K562 (cell line): Measurements from ENCODE around the gene AGPAT1. TPM values are rescaled to one million over a fixed set of nuclear protein-coding genes. Genes with fewer than 3 reads are reported as not detected.

ENCODE experiments used
- CGGBP1 ChIP-seq: fragments of 250-450 bp; sonication (Bioruptor Pico); IDR thresholded peaks from 2 replicates; pipeline ENCODE4 v1.9.0; 2021; ENCODE audit warnings: mild to moderate bottlenecking
- HIVEP1 ChIP-seq: fragments of 250-450 bp; sonication (Bioruptor Pico); IDR thresholded peaks from 2 replicates; pipeline ENCODE4 v1.4.0; 2020; ENCODE audit warnings: mild to moderate bottlenecking
- ILK ChIP-seq: fragments of 450-650 bp; IDR thresholded peaks from 2 replicates; pipeline ENCODE4 v1.6.1; 2016; ENCODE audit warnings: missing genetic modification characterization, low read depth, mild to moderate bottlenecking, missing compliant biosample characterization, moderate library complexity, borderline replicate concordance
- MNT ChIP-seq, 2 experiments: fragments of 450-650 bp; conservative IDR thresholded peaks; 2 replicates each; pipeline ENCODE4 v1.6.1; 2017; ENCODE audit warnings: mild to moderate bottlenecking in 2 of 2, moderate library complexity in 2 of 2
- NCOA4 ChIP-seq: fragments of 450-650 bp; IDR thresholded peaks from 2 replicates; pipeline ENCODE4 v1.6.1; 2018; ENCODE audit warnings: mild to moderate bottlenecking; ENCODE audit not compliant: partially characterized antibody
- RNF219 ChIP-seq: fragments of 250-450 bp; sonication (Bioruptor Pico); IDR thresholded peaks from 2 replicates; pipeline ENCODE4 v1.5.0; 2022; ENCODE audit warnings: mild to moderate bottlenecking
- SREBF2 ChIP-seq: sonication (generic); formaldehyde crosslinking; IDR thresholded peaks from 2 replicates; pipeline ENCODE4 v1.4.0; 2020; ENCODE audit warnings: mild to moderate bottlenecking, missing genetic modification reagents
- TEAD4 ChIP-seq, 2 experiments: sonication (generic) in 1 of 2; formaldehyde crosslinking in 1 of 2; IDR thresholded peaks; 2 replicates each; pipeline versions ENCODE4 v1.6.1 to v1.8.0; 2012 to 2022; ENCODE audit warnings: borderline replicate concordance in 1 of 2, inconsistent platforms in 1 of 2, low read length in 1 of 2, mild to moderate bottlenecking in 1 of 2, missing genetic modification reagents in 1 of 2
- ZNF316 ChIP-seq: fragments of 450-650 bp; IDR thresholded peaks from 2 replicates; pipeline ENCODE4 v1.6.1; 2016
- ZNF609 ChIP-seq: sonication (generic); formaldehyde crosslinking; IDR thresholded peaks from 2 replicates; pipeline ENCODE4 v1.8.1; 2023; ENCODE audit warnings: missing genetic modification reagents, mild to moderate bottlenecking, borderline replicate concordance
- polyA plus RNA-seq, 8 experiments: library from polyadenylated mRNA; depleted of rRNA in 4 of 8; stranded (reverse) in 5 of 8; unstranded in 3 of 8; fragments of >200 nt; fragmentation: Nextera tagmentation in 2 of 8; fragmentation: Illumina TruSeq in 1 of 8; extraction: Ambion mirVana in 2 of 8; extraction: Trizol in 1 of 8; gene quantifications; 2 replicates each; pipeline versions ENCODE4 v1.2.1 to v1.2.3, GENCODE V29; 2011 to 2014; ENCODE audit warnings: inconsistent platforms in 1 of 8, missing spikeins in 1 of 8
- total RNA-seq, 7 experiments: library from RNA; depleted of rRNA in 6 of 7; stranded (reverse); fragments of >200 nt in 6 of 7; fragmentation: Illumina TruSeq in 2 of 7; extraction: Trizol in 2 of 7; gene quantifications; 2 replicates each; pipeline versions ENCODE4 v1.2.1 to v1.2.3, GENCODE V29; 2011 to 2021; ENCODE audit warnings: low replicate concordance in 1 of 7
- TF ChIP-seq, protein P1 (sequence below): fragments of 250-450 bp; sonication (Bioruptor Pico); IDR thresholded peaks from 2 replicates; pipeline ENCODE4 v1.8.0; 2022; ENCODE audit warnings: inconsistent platforms, mild to moderate bottlenecking, moderate library complexity, borderline replicate concordance
- TF ChIP-seq, protein P2 (sequence below): fragments of 450-650 bp; IDR thresholded peaks from 2 replicates; pipeline ENCODE4 v1.6.1; 2016; ENCODE audit warnings: antibody characterized with exemption

The AGPAT1 gene
- total and polyA plus RNA-seq, 9 of the 15 experiments (the other 6 are each of a cell fraction or from before 2014, with no cell fraction given) = 37.9 to 176 (median 69.4) TPM

DNA sequence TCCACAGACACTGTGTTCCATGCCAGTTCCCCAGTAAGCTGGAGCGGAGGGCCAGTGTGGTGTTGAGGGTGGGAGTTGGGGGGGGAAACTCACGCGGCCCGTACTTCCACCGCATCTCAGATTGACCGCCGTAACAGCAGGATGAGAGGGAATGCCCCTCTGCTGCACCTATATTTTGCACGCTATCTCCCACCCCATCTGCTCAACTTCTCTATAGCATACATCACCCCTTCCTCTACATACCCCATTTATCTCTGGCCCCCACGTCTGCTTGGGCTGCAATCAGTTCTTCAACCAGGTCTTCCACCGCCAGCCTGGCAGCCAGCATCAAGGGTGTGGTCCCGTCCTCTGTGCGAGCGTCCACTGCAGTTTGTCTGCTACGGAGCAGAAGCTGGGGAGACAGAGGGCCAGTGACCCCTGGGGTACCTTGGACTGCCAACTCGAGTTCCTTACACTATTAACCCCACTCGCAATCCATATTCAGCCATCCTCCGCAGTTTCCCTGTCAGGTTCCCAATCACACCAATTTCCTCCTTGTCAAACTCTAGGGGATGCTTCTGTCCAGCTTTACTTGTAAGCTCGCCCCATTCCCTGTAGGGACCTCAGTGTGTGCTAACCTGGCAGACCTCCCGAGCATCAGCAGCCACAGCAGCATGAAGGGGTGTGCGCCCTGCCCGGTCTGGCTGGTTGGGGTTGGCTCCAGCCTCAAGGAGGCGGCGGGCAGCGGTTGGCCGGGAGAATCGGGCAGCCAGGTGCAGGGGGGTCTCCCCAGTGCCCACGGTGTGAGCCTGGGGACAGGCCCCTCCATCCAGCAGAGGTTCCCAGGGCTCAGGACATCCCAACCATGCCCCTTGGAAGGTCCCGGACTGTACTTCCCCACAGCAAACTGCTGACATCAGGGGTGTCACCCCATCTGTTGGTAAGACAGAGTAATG, 21.1 kb upstream of the AGPAT1 start (continued):
- TF ChIP-seq TEAD4 (IDR thresholded peaks at IDR 0.05; ENCODE audit: low read length) (peak; percentile 28; the same call in 1 of the 2 replicates), TEAD4 (CRISPR knock-in tag; IDR thresholded peaks at IDR 0.05; ENCODE audit: borderline replicate concordance) (0 out of 2 replicates have a peak, but pooled peaks have one; percentile 22), MNT (conservative IDR thresholded peaks at IDR 0.05) (no peak), RNF219 (no peak), ZNF316 (peak; percentile 46; the same call in 1 of the 2 replicates), CGGBP1 (CRISPR knock-in tag) (no peak), ZNF609 (no peak; the same call in 1 of the 2 replicates), HIVEP1 (CRISPR knock-in tag) (no peak), SREBF2 (CRISPR knock-in tag) (0 out of 2 replicates have a peak, but pooled peaks have one; percentile 19), ILK (no peak), NCOA4 (no peak)
- TF ChIP-seq, protein P1, sequence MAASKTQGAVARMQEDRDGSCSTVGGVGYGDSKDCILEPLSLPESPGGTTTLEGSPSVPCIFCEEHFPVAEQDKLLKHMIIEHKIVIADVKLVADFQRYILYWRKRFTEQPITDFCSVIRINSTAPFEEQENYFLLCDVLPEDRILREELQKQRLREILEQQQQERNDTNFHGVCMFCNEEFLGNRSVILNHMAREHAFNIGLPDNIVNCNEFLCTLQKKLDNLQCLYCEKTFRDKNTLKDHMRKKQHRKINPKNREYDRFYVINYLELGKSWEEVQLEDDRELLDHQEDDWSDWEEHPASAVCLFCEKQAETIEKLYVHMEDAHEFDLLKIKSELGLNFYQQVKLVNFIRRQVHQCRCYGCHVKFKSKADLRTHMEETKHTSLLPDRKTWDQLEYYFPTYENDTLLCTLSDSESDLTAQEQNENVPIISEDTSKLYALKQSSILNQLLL (CRISPR knock-in tag) = no peak
- TF ChIP-seq, protein P2, sequence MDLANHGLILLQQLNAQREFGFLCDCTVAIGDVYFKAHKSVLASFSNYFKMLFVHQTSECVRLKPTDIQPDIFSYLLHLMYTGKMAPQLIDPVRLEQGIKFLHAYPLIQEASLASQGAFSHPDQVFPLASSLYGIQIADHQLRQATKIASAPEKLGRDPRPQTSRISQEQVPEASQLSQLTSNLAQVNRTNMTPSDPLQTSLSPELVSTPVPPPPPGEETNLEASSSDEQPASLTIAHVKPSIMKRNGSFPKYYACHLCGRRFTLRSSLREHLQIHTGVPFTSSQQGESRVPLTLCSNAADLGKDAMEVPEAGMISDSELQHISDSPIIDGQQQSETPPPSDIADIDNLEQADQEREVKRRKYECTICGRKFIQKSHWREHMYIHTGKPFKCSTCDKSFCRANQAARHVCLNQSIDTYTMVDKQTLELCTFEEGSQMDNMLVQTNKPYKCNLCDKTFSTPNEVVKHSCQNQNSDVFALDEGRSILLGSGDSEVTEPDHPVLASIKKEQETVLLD = no peak
